Measurements from ENCODE around the gene ZRANB1.
A peak's percentile ranks its signal among the peaks of the same experiment; 100 is the strongest.
"Not testable (repeated sequence)": the region's sequence is repeated elsewhere in the genome, so short reads cannot be mapped to it uniquely, and the experiment has no call there.

The ZRANB1 gene

GRCh38 chr10:124987788-124988187 lies 45.9 kb downstream of the ZRANB1 start:
- FAIRE-seq: no peak
- no peak for TF ChIP-seq POLR2A (IDR thresholded peaks at IDR 0.05; ENCODE audit: low read depth, low read length)
- no peak for TF ChIP-seq POLR2AphosphoS5 (IDR thresholded peaks at IDR 0.05; ENCODE audit: low read depth, low read length)
- no peak for TF ChIP-seq TAF1 (IDR thresholded peaks at IDR 0.05; ENCODE audit: low read depth, low read length)
- no peak for TF ChIP-seq POU2F2 (IDR thresholded peaks at IDR 0.05; ENCODE audit: low read depth, low read length)
- TF ChIP-seq PAX5 (IDR thresholded peaks at IDR 0.05; ENCODE audit: insufficient read depth, low read length, severe bottlenecking): no peak
- no peak for TF ChIP-seq SPI1 (IDR thresholded peaks at IDR 0.05; ENCODE audit: low read depth, low read length)
- DNase-seq (ENCODE audit: insufficient read length, low spot score): no peak

GRCh38 chr10:124988753-124989152 lies 46.8 kb downstream of the ZRANB1 start:
- not testable (repeated sequence) for DNase-seq (ENCODE audit: insufficient read length, low spot score); FAIRE-seq
- TF ChIP-seq TAF1 (IDR thresholded peaks at IDR 0.05; ENCODE audit: low read depth, low read length): 0 out of 2 replicates have a peak, but pooled peaks have one; percentile 15
- 0 out of 2 replicates have a peak, but pooled peaks have one; percentile 33 for TF ChIP-seq SPI1 (IDR thresholded peaks at IDR 0.05; ENCODE audit: low read depth, low read length)
- TF ChIP-seq POU2F2 (IDR thresholded peaks at IDR 0.05; ENCODE audit: low read depth, low read length): peak; percentile 14; the same call in 1 of the 2 replicates

- TF ChIP-seq POLR2A (IDR thresholded peaks at IDR 0.05; ENCODE audit: low read depth, low read length): no peak
- no peak for TF ChIP-seq POU2F2 (IDR thresholded peaks at IDR 0.05; ENCODE audit: low read depth, low read length)
- DNase-seq (ENCODE audit: insufficient read length, low spot score): no peak
- no peak for FAIRE-seq
These were observed 47.6 kb downstream of the ZRANB1 start for GRCh38 chr10:124989526-124989925.

GRCh38 chr10:124990671-124991625 lies 49.0 kb downstream of the ZRANB1 start:
- DNase-seq (ENCODE audit: insufficient read length, low spot score) (no peak), FAIRE-seq (no peak)
- TF ChIP-seq PAX5 (IDR thresholded peaks at IDR 0.05; ENCODE audit: insufficient read depth, low read length, severe bottlenecking) (no peak), POLR2AphosphoS5 (IDR thresholded peaks at IDR 0.05; ENCODE audit: low read depth, low read length) (no peak), POLR2A (IDR thresholded peaks at IDR 0.05; ENCODE audit: low read depth, low read length) (no peak), TAF1 (IDR thresholded peaks at IDR 0.05; ENCODE audit: low read depth, low read length) (no peak), SPI1 (IDR thresholded peaks at IDR 0.05; ENCODE audit: low read depth, low read length) (no peak)

- no peak for FAIRE-seq
- no peak for TF ChIP-seq POLR2A (IDR thresholded peaks at IDR 0.05; ENCODE audit: low read depth, low read length)
- TF ChIP-seq POU2F2 (IDR thresholded peaks at IDR 0.05; ENCODE audit: low read depth, low read length): no peak
- TF ChIP-seq TAF1 (IDR thresholded peaks at IDR 0.05; ENCODE audit: low read depth, low read length): no peak
- no peak for TF ChIP-seq POLR2AphosphoS5 (IDR thresholded peaks at IDR 0.05; ENCODE audit: low read depth, low read length)
- no peak for TF ChIP-seq SPI1 (IDR thresholded peaks at IDR 0.05; ENCODE audit: low read depth, low read length)
- no peak for TF ChIP-seq PAX5 (IDR thresholded peaks at IDR 0.05; ENCODE audit: insufficient read depth, low read length, severe bottlenecking)
- no peak for DNase-seq (ENCODE audit: insufficient read length, low spot score)
These were observed 49.9 kb downstream of the ZRANB1 start for GRCh38 chr10:124991835-124992234.

- DNase-seq (ENCODE audit: insufficient read length, low spot score): no peak
- no peak for FAIRE-seq
- TF ChIP-seq SPI1 (IDR thresholded peaks at IDR 0.05; ENCODE audit: low read depth, low read length) (no peak), POLR2A (IDR thresholded peaks at IDR 0.05; ENCODE audit: low read depth, low read length) (no peak), PAX5 (IDR thresholded peaks at IDR 0.05; ENCODE audit: insufficient read depth, low read length, severe bottlenecking) (no peak), TAF1 (IDR thresholded peaks at IDR 0.05; ENCODE audit: low read depth, low read length) (no peak), POU2F2 (IDR thresholded peaks at IDR 0.05; ENCODE audit: low read depth, low read length) (no peak), POLR2AphosphoS5 (IDR thresholded peaks at IDR 0.05; ENCODE audit: low read depth, low read length) (no peak)
These were observed 50.8 kb downstream of the ZRANB1 start for GRCh38 chr10:124992462-124993344.

GRCh38 chr10:124993345-124993708 lies 51.4 kb downstream of the ZRANB1 start:
- no peak for DNase-seq (ENCODE audit: insufficient read length, low spot score)
- TF ChIP-seq POLR2AphosphoS5 (IDR thresholded peaks at IDR 0.05; ENCODE audit: low read depth, low read length) (no peak), SPI1 (IDR thresholded peaks at IDR 0.05; ENCODE audit: low read depth, low read length) (no peak), POU2F2 (IDR thresholded peaks at IDR 0.05; ENCODE audit: low read depth, low read length) (no peak), TAF1 (IDR thresholded peaks at IDR 0.05; ENCODE audit: low read depth, low read length) (no peak), PAX5 (IDR thresholded peaks at IDR 0.05; ENCODE audit: insufficient read depth, low read length, severe bottlenecking) (no peak), POLR2A (IDR thresholded peaks at IDR 0.05; ENCODE audit: low read depth, low read length) (no peak)
- FAIRE-seq: no peak

- FAIRE-seq: no peak
- TF ChIP-seq TAF1 (IDR thresholded peaks at IDR 0.05; ENCODE audit: low read depth, low read length): no peak
- TF ChIP-seq POU2F2 (IDR thresholded peaks at IDR 0.05; ENCODE audit: low read depth, low read length): no peak
- no peak for TF ChIP-seq POLR2A (IDR thresholded peaks at IDR 0.05; ENCODE audit: low read depth, low read length)
- no peak for TF ChIP-seq PAX5 (IDR thresholded peaks at IDR 0.05; ENCODE audit: insufficient read depth, low read length, severe bottlenecking)
- TF ChIP-seq SPI1 (IDR thresholded peaks at IDR 0.05; ENCODE audit: low read depth, low read length): no peak
- no peak for DNase-seq (ENCODE audit: insufficient read length, low spot score)
These were observed 52.0 kb downstream of the ZRANB1 start for GRCh38 chr10:124993736-124994451.
